Measurements from ENCODE around the gene RNF10. TPM values are rescaled to one million over a fixed set of nuclear protein-coding genes. Genes with fewer than 3 reads are reported as not detected.

The RNF10 gene
- polyA plus RNA-seq (2012; rRNA removed): 118 and 122 TPM in 2 replicates
- polyA plus RNA-seq (2012; cell fraction: cytosol; rRNA removed): 121 and 154 TPM in 2 replicates
- polyA plus RNA-seq (2012; cell fraction: nucleus; rRNA removed): 198 and 234 TPM in 2 replicates

GRCh38 chr12:120534203-120534702 is at the start of gene RNF10:
TSS of gene RNF10 (plus strand) at chr12:120534356. CDS start at chr12:120534812, 456 bp downstream.
- Histone ChIP-seq H2AFZ (ENCODE audit: low read depth) (peak within 1 kb of the TSS; percentile 68), H3K9me3 (no peaks in the 10 kb centered on the region), H4K20me1 (ENCODE audit: insufficient read depth) (peaks cover 45% of the 10 kb centered on the region), H3K4me2 (peak within 1 kb of the TSS; percentile 92), H3K9ac (peak within 1 kb of the TSS; percentile 91), H3K27ac (ENCODE audit: low read depth in 2 of 2, low read length in 1 of 2) (peak within 1 kb of the TSS; percentile 78), H3K27me3 (ENCODE audit: insufficient read depth) (no peaks in the 10 kb centered on the region), H3K79me2 (ENCODE audit: insufficient read depth) (peaks cover 51% of the 10 kb centered on the region), H3F3A (replicated peaks; ENCODE audit: insufficient read depth) (peaks cover 14% of the 10 kb centered on the region), H3K36me3 (replicated peaks in 1 of 2; ENCODE audit: control insufficient read depth in 1 of 2, insufficient read depth in 2 of 2, low read length in 1 of 2) (peaks cover 0 to 8% of the 10 kb centered on the region in 2 experiments), H3K4me1 (ENCODE audit: control insufficient read depth in 1 of 2, insufficient read depth in 2 of 2, low read depth in 1 of 2, low read length in 1 of 2) (peaks cover 25 to 36% of the 10 kb centered on the region in 2 experiments), H3K4me3 (ENCODE audit: low read depth in 2 of 2, low read length in 1 of 2) (peak within 1 kb of the TSS; percentile 82 to 99), H3K9me2 (no peaks in the 10 kb centered on the region)
- DNase-seq: peak; percentile 95
- WGBS (ENCODE audit: low lambda C conversion rate): under 1% methylated on average over 20 of the region's 43 CpGs
- TF ChIP-seq YY1 (IDR thresholded peaks at IDR 0.05; ENCODE audit: low read depth): peak; percentile 76; the same call in 1 of the 2 replicates
- no peak for TF ChIP-seq TCF12 (IDR thresholded peaks at IDR 0.05)
- no peak for TF ChIP-seq SMC3 (IDR thresholded peaks at IDR 0.05; ENCODE audit: low read depth, low read length)
- TF ChIP-seq RXRA (IDR thresholded peaks at IDR 0.05; ENCODE audit: borderline replicate concordance, low read depth): no peak
- peak; percentile 27; the same call in 1 of the 2 replicates for TF ChIP-seq GABPA (IDR thresholded peaks at IDR 0.05; ENCODE audit: low read depth)
- no peak for TF ChIP-seq FOSL2 (IDR thresholded peaks at IDR 0.05; ENCODE audit: borderline replicate concordance, low read depth)
- TF ChIP-seq SIN3A (IDR thresholded peaks at IDR 0.05; ENCODE audit: borderline replicate concordance, low read depth, low read length): peak; percentile 76; the same call in 1 of the 2 replicates
- TF ChIP-seq USF2 (IDR thresholded peaks at IDR 0.05; ENCODE audit: borderline replicate concordance, low read depth, low read length): no peak
- TF ChIP-seq GATA2 (CRISPR knock-in tag; IDR thresholded peaks at IDR 0.05): no peak
- peak; percentile 94 for TF ChIP-seq POLR2AphosphoS5 (IDR thresholded peaks at IDR 0.05; ENCODE audit: low read depth, low read length)
- TF ChIP-seq ZBTB33 (IDR thresholded peaks at IDR 0.05; ENCODE audit: borderline replicate concordance, low read depth): no peak
- peak; percentile 71; the same call in 1 of the 2 replicates for TF ChIP-seq TAF1 (IDR thresholded peaks at IDR 0.05; ENCODE audit: borderline replicate concordance, low read depth, low read length)
- peak; percentile 79 for TF ChIP-seq ELF1 (IDR thresholded peaks at IDR 0.05)
- no peak for TF ChIP-seq RCOR1 (IDR thresholded peaks at IDR 0.05; ENCODE audit: low read length)
- TF ChIP-seq USF1 (IDR thresholded peaks at IDR 0.05; ENCODE audit: borderline replicate concordance, low read depth): no peak
- peak; percentile 33; the same call in 1 of the 2 replicates for TF ChIP-seq MXI1 (IDR thresholded peaks at IDR 0.05; ENCODE audit: low read depth, low read length)
- TF ChIP-seq JUND (IDR thresholded peaks at IDR 0.05): no peak
- TF ChIP-seq CHD2 (IDR thresholded peaks at IDR 0.05; ENCODE audit: low read length, partially characterized antibody): no peak
- ChIA-PET POLR2A (no interaction called here), CTCF (interaction anchor here (1.4 to 1.8 kb wide), 3 partner anchors 9 to 64 kb away, joined by 4 to 5 read pairs (median 4); partner anchors contain the start of genes POP5 and SRSF9)

Measured in SK-N-SH (cell line).